Endodermal cell (in vitro differentiated cells): Measurements from ENCODE around the gene DBI. TPM values are rescaled to one million over a fixed set of nuclear protein-coding genes. Genes with fewer than 3 reads are reported as not detected.

ENCODE experiments used
- DNase-seq: peaks from one replicate; pipeline ENCODE4 v3.0.0-alpha.2; 2017
- H3K27ac ChIP-seq: 2 replicates; pipeline ENCODE4 v1.5.1; 2013; ENCODE audit warnings: mild to moderate bottlenecking, low read depth, low read length, moderate library complexity
- H3K27me3 ChIP-seq: 2 replicates; pipeline ENCODE4 v1.6.1; 2013; ENCODE audit warnings: mild to moderate bottlenecking, low read length, moderate library complexity; ENCODE audit not compliant: insufficient read depth, control insufficient read depth, poor library complexity, severe bottlenecking
- H3K36me3 ChIP-seq: 2 replicates; pipeline ENCODE4 v1.7.0; 2013; ENCODE audit warnings: mild to moderate bottlenecking, low read length, moderate library complexity; ENCODE audit not compliant: control insufficient read depth, insufficient read depth
- H3K4me1 ChIP-seq: one replicate; pipeline ENCODE4 v1.7.0; 2013; ENCODE audit warnings: low read length; ENCODE audit not compliant: control insufficient read depth, insufficient read depth
- H3K4me3 ChIP-seq: 2 replicates; pipeline ENCODE4 v1.5.1; 2013; ENCODE audit warnings: mild to moderate bottlenecking, low read length, moderate library complexity
- H3K9ac ChIP-seq: 2 replicates; pipeline ENCODE4 v1.6.1; 2013; ENCODE audit warnings: mild to moderate bottlenecking, low read length, moderate library complexity; ENCODE audit not compliant: poor library complexity, severe bottlenecking; ENCODE audit errors: extremely low read depth
- H3K9me3 ChIP-seq: 2 replicates; pipeline ENCODE4 v1.6.1; 2013; ENCODE audit warnings: mild to moderate bottlenecking, low read length, moderate library complexity; ENCODE audit not compliant: control insufficient read depth
- H3K27ac Mint-ChIP-seq: 2 replicates; pipeline ENCODE4 v1.8.0; 2020; ENCODE audit warnings: mixed read lengths
- H3K27me3 Mint-ChIP-seq: 2 replicates; pipeline ENCODE4 v1.8.0; 2021; ENCODE audit warnings: mild to moderate bottlenecking, mixed read lengths; ENCODE audit not compliant: insufficient read depth
- H3K36me3 Mint-ChIP-seq: 2 replicates; pipeline ENCODE4 v1.8.0; 2020; ENCODE audit warnings: low read depth, mixed read lengths
- H3K4me1 Mint-ChIP-seq: 2 replicates; pipeline ENCODE4 v1.8.0; 2020; ENCODE audit warnings: mixed read lengths
- H3K4me3 Mint-ChIP-seq: 2 replicates; pipeline ENCODE4 v1.8.0; 2020; ENCODE audit warnings: mild to moderate bottlenecking, moderate library complexity, mixed read lengths
- H3K9me3 Mint-ChIP-seq: 2 replicates; pipeline ENCODE4 v1.8.0; 2020; ENCODE audit warnings: mild to moderate bottlenecking, mixed read lengths
- WGBS, 2 experiments: methylation state at CpG; one replicate each; pipeline versions ENCODE4 v1.1.5 to v1.1.7; 2013; ENCODE audit warnings: missing lambda C conversion rate in 2 of 2, mixed read lengths in 1 of 2; ENCODE audit not compliant: insufficient coverage in 1 of 2, insufficient read length in 1 of 2; 5-methylcytosine and 5-hydroxymethylcytosine counted together
- total RNA-seq, 2 donors: library from RNA; stranded (reverse); fragmentation: NEBNext Ultra II Directional in 1 of 2; extraction: Animal tissue kit (Norgen Biotek cat#: 25700) in 1 of 2; gene quantifications; 2 replicates in 1 of 2; 3 replicates in 1 of 2; pipeline ENCODE4 v1.2.1, GENCODE V29; 2021
- TF ChIP-seq, protein P1 (sequence below): fragments of 200-600 bp; sonication (generic); conservative IDR thresholded peaks from 2 replicates; pipeline ENCODE4 v1.5.0; 2021; ENCODE audit warnings: antibody characterized with exemption, mild to moderate bottlenecking

DBI gene
- total RNA-seq, 2 donors from 2014 or later: 138 to 178 TPM

GRCh38 chr2:119367472-119368099 is 809 bp downstream of the DBI start:
- no peak overlapping the region for H3K27ac ChIP-seq
- peak overlapping the region; percentile 97 for H3K27ac Mint-ChIP-seq
- peaks cover 22% of the 10 kb centered on the region for H3K4me1 Mint-ChIP-seq
- no peaks in the 10 kb centered on the region for H3K27me3 Mint-ChIP-seq
- peaks cover 1% of the 10 kb centered on the region for H3K9me3 Mint-ChIP-seq
- peak overlapping the region; percentile 97 for H3K4me3 Mint-ChIP-seq
- DNase-seq: peak; percentile 90
- peaks cover 4% of the 10 kb centered on the region for H3K4me1 ChIP-seq
- H3K27me3 ChIP-seq: no peaks in the 10 kb centered on the region
- H3K36me3 Mint-ChIP-seq: peaks cover 39% of the 10 kb centered on the region
- H3K9me3 ChIP-seq: peaks cover 18% of the 10 kb centered on the region
- WGBS, 2 experiments: 0 to 5% methylated on average over 7 to 32 of the region's 32 CpGs
- TF ChIP-seq, protein P1, sequence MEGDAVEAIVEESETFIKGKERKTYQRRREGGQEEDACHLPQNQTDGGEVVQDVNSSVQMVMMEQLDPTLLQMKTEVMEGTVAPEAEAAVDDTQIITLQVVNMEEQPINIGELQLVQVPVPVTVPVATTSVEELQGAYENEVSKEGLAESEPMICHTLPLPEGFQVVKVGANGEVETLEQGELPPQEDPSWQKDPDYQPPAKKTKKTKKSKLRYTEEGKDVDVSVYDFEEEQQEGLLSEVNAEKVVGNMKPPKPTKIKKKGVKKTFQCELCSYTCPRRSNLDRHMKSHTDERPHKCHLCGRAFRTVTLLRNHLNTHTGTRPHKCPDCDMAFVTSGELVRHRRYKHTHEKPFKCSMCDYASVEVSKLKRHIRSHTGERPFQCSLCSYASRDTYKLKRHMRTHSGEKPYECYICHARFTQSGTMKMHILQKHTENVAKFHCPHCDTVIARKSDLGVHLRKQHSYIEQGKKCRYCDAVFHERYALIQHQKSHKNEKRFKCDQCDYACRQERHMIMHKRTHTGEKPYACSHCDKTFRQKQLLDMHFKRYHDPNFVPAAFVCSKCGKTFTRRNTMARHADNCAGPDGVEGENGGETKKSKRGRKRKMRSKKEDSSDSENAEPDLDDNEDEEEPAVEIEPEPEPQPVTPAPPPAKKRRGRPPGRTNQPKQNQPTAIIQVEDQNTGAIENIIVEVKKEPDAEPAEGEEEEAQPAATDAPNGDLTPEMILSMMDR: no peak
- H3K36me3 ChIP-seq: peaks cover 44% of the 10 kb centered on the region
- peak overlapping the region; percentile 89 for H3K4me3 ChIP-seq
- peak overlapping the region; percentile 31 for H3K9ac ChIP-seq

- Mint-ChIP-seq H3K4me1 (peaks cover 18% of the 10 kb centered on the region), H3K9me3 (peaks cover 24% of the 10 kb centered on the region), H3K4me3 (no peak overlapping the region), H3K27me3 (no peaks in the 10 kb centered on the region), H3K36me3 (peaks cover 62% of the 10 kb centered on the region), H3K27ac (no peak overlapping the region)
- Histone ChIP-seq H3K4me1 (peaks cover 4% of the 10 kb centered on the region), H3K36me3 (peaks cover 55% of the 10 kb centered on the region), H3K9ac (no peak overlapping the region), H3K4me3 (no peak overlapping the region), H3K27me3 (no peaks in the 10 kb centered on the region), H3K9me3 (peaks cover 41% of the 10 kb centered on the region), H3K27ac (no peak overlapping the region)
- TF ChIP-seq, protein P1: no peak
- 85 to 90% methylated on average over 4 to 6 of the region's 6 CpGs for WGBS, 2 experiments
- no peak for DNase-seq
These were observed 3.1 kb downstream of the DBI start for GRCh38 chr2:119369845-119370244.

- H3K4me1 ChIP-seq: peaks cover 4% of the 10 kb centered on the region
- 92 to 97% methylated on average over 6 of the region's 6 CpGs for WGBS, 2 experiments
- TF ChIP-seq, protein P1: no peak
- Mint-ChIP-seq H3K27ac (no peak overlapping the region), H3K4me1 (peaks cover 11% of the 10 kb centered on the region), H3K27me3 (no peaks in the 10 kb centered on the region), H3K36me3 (peaks cover 69% of the 10 kb centered on the region), H3K9me3 (peaks cover 34% of the 10 kb centered on the region), H3K4me3 (no peak overlapping the region)
- H3K4me3 ChIP-seq: no peak overlapping the region
- H3K27me3 ChIP-seq: no peaks in the 10 kb centered on the region
- peaks cover 55% of the 10 kb centered on the region for H3K36me3 ChIP-seq
- peaks cover 43% of the 10 kb centered on the region for H3K9me3 ChIP-seq
- H3K9ac ChIP-seq: no peak overlapping the region
- H3K27ac ChIP-seq: no peak overlapping the region
- DNase-seq: peak; percentile 5
These were observed 4.3 kb downstream of the DBI start for GRCh38 chr2:119371111-119371510.
